Upper lobe of left lung (tissue), 4 donors: ENCODE results near the gene CLEC20A.

Experiments used
- EP300 ChIP-seq, 4 donors: sonication (generic); formaldehyde crosslinking; IDR thresholded peaks; one replicate each; pipeline ENCODE4 v1.5.1; 2017; ENCODE audit warnings: antibody characterized with exemption in 4 of 4, control low read depth in 2 of 4
- POLR2A ChIP-seq, 4 donors: fragments of 450-650 bp; IDR thresholded peaks; one replicate each; pipeline ENCODE4 v1.5.1; 2016 to 2017; ENCODE audit warnings: antibody characterized with exemption in 4 of 4, mild to moderate bottlenecking in 2 of 4
- POLR2AphosphoS5 ChIP-seq, 2 donors: sonication (generic); formaldehyde crosslinking; IDR thresholded peaks; one replicate each; pipeline ENCODE4 v1.5.1; 2017; ENCODE audit warnings: antibody characterized with exemption in 2 of 2
- TF ChIP-seq, protein P1 (sequence below), 6 experiments: fragments of 450-650 bp in 4 of 6; fragments of 200-600 bp in 2 of 6; sonication (generic) in 2 of 6; IDR thresholded peaks; one replicate each; pipeline ENCODE4 v1.5.1; 2016 to 2019; ENCODE audit warnings: antibody characterized with exemption in 6 of 6

DNA sequence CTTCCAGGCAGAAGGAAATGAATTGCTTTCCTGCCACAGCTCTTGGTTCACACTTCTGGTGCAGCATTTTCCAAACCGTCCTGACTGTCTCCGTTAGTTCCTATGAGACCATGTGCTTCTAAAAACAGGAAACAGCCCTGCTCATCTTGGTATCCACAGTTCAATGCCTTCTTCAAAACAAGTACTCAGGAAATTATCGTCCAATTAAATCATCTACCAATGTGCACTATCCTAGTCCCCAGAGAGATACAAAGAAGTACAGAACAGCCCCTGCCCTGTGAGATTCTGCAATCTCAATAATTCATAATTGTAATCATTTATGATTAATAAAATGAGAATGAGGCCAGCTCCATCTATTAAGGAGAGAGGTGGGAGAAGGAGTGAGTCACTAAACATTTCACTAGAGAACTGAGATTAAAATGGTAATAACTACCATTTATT lies 11.2 kb downstream of the CLEC20A start:
- TF ChIP-seq, protein P1, sequence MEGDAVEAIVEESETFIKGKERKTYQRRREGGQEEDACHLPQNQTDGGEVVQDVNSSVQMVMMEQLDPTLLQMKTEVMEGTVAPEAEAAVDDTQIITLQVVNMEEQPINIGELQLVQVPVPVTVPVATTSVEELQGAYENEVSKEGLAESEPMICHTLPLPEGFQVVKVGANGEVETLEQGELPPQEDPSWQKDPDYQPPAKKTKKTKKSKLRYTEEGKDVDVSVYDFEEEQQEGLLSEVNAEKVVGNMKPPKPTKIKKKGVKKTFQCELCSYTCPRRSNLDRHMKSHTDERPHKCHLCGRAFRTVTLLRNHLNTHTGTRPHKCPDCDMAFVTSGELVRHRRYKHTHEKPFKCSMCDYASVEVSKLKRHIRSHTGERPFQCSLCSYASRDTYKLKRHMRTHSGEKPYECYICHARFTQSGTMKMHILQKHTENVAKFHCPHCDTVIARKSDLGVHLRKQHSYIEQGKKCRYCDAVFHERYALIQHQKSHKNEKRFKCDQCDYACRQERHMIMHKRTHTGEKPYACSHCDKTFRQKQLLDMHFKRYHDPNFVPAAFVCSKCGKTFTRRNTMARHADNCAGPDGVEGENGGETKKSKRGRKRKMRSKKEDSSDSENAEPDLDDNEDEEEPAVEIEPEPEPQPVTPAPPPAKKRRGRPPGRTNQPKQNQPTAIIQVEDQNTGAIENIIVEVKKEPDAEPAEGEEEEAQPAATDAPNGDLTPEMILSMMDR (IDR thresholded peaks at IDR 0.05): no peak
- no peak for TF ChIP-seq POLR2AphosphoS5 (IDR thresholded peaks at IDR 0.05)
- no peak for TF ChIP-seq POLR2A (IDR thresholded peaks at IDR 0.05)
- TF ChIP-seq EP300 (IDR thresholded peaks at IDR 0.05): no peak
